IPS DF 4.7 (cell line): ENCODE data around the gene NRTN.
"Not testable (repeated sequence)": the region's sequence is repeated elsewhere in the genome, so short reads cannot be mapped to it uniquely, and the experiment has no call there.

Source experiments
- DNase-seq: peaks from one replicate; pipeline ENCODE4 v3.0.0-alpha.2; 2013; ENCODE audit warnings: low spot score; ENCODE audit errors: extremely low read depth

Gene NRTN

GRCh38 chr19:5804516-5805461, at the start of gene NRTN:
Gene NRTN, plus strand, starts transcription at chr19:5805067. Its CDS starts 19,099 bp downstream, at chr19:5824166.
- no peak for DNase-seq

- no peak for DNase-seq
Observed at GRCh38 chr19:5762608-5763217, 42.2 kb upstream of the NRTN start.

GRCh38 chr19:5765220-5765619, 39.6 kb upstream of the NRTN start:
- DNase-seq, result no peak

GRCh38 chr19:5767949-5768348, 36.9 kb upstream of the NRTN start:
- DNase-seq, result no peak

- no peak for DNase-seq
Observed at GRCh38 chr19:5772416-5772815, 32.5 kb upstream of the NRTN start.

GRCh38 chr19:5773276-5773675, 31.6 kb upstream of the NRTN start:
- DNase-seq, result no peak

- no peak for DNase-seq
Observed at GRCh38 chr19:5774921-5775320, 29.9 kb upstream of the NRTN start.

GRCh38 chr19:5775668-5776309, 29.1 kb upstream of the NRTN start:
- DNase-seq, result no peak

- no peak for DNase-seq
Observed at GRCh38 chr19:5778402-5778801, 26.5 kb upstream of the NRTN start.

GRCh38 chr19:5780916-5781315, 24.0 kb upstream of the NRTN start:
- DNase-seq, result not testable (repeated sequence)

GRCh38 chr19:5782322-5782721, 22.5 kb upstream of the NRTN start:
- DNase-seq, result no peak

GRCh38 chr19:5782945-5783919, 21.6 kb upstream of the NRTN start:
- DNase-seq, result no peak

- DNase-seq, result no peak
Observed at GRCh38 chr19:5784581-5785147, 20.2 kb upstream of the NRTN start, which contains the start of gene PRR22. Gene PRR22, minus strand, starts transcription at chr19:5784746. Its CDS starts 86 bp downstream, at chr19:5784660.

GRCh38 chr19:5785423-5785822, 19.4 kb upstream of the NRTN start:
- DNase-seq, result no peak

- no peak for DNase-seq
Observed at GRCh38 chr19:5786593-5787408, 18.1 kb upstream of the NRTN start.

- no peak for DNase-seq
Observed at GRCh38 chr19:5787409-5788182, 17.3 kb upstream of the NRTN start.

GRCh38 chr19:5788422-5788821, 16.4 kb upstream of the NRTN start:
- DNase-seq, result no peak

GRCh38 chr19:5789351-5789761, 15.5 kb upstream of the NRTN start:
- DNase-seq, result no peak
